KBM-7 (cell line): Measurements from ENCODE around the gene ZNF653.
"Not testable (repeated sequence)": the region's sequence is repeated elsewhere in the genome, so short reads cannot be mapped to it uniquely, and the experiment has no call there.

Experiments used
- DNase-seq: peaks from one replicate; pipeline ENCODE4 v3.0.0-alpha.2; 2015
- in situ Hi-C: fragments of 300-500 bp; cut with MboI; formaldehyde crosslinking; loops from 2 replicates; pipeline ENCODE4 v1.14.3; 2020; ENCODE audit warnings: low sequenced_read_pairs, low pct_unique_long_range_greater_than_20kb, mixed read lengths

The ZNF653 gene

DNA sequence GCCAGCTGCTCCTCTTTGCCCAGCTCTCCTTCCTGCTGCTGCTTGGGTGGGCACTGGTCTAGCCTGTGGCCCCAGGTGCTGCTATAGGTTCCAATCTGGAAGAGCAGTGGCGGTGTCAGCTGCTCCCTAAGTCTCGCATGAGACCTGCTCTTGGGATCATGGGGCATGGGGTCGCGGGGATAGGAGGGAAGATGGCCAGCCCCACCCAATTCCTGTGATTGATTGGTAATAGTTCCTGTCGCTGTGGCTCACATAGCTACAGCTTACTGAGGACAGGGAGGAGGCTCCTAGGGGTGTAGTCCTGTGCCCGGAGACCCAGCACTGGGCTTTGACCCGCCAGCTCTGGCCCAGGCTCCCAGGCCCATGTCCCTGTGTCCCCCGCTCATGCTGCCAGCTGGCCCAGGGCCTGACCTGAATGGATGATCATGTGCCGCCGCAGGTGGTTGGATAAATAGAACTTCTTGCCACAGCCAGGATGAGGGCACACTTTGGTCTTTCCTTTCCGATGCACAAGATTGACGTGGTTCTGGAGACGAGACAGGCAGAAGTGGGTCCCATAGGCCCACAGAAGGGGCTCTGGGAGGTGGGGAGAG lies 20.3 kb downstream of the ZNF653 start:
- in situ Hi-C loops, result no loop called here
- no peak for DNase-seq

DNA sequence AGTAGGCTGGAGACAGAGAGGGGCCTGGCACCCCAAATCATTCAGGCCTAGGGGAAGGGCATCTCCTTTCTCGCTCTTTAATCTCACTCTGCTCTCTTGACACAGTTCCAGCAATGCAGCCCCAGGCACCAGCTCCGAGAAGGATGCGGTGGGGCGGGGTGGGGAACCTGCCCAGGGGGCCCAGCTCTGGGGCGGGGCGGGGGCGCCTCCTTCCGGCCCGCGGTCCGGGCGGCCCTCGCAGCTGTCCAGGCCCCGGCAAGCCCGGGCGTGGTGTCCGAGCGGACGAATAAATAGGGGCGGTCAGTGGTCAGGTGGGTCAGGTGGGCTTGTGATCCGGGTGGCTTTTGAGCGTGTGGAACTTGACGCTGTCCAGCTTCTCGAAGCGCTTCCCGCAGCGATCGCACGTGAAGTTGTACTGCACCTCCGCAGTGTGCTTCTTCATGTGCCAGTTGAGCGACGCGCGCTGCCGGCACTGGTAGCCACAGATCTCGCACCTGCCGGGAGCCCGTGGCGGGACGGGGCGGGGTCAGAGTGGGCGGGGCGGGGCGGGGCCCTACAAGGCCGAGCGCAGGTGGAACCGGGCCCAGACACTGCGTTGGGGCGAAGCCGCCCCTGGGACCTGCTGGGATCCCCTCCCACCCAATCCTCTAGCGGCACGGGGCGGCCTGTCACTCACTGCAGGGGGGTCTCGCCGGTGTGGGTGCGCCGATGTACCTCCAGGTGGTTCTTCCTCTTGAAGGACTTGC lies 22.1 kb downstream of the ZNF653 start:
- in situ Hi-C loops, result no loop called here
- no peak for DNase-seq

DNA sequence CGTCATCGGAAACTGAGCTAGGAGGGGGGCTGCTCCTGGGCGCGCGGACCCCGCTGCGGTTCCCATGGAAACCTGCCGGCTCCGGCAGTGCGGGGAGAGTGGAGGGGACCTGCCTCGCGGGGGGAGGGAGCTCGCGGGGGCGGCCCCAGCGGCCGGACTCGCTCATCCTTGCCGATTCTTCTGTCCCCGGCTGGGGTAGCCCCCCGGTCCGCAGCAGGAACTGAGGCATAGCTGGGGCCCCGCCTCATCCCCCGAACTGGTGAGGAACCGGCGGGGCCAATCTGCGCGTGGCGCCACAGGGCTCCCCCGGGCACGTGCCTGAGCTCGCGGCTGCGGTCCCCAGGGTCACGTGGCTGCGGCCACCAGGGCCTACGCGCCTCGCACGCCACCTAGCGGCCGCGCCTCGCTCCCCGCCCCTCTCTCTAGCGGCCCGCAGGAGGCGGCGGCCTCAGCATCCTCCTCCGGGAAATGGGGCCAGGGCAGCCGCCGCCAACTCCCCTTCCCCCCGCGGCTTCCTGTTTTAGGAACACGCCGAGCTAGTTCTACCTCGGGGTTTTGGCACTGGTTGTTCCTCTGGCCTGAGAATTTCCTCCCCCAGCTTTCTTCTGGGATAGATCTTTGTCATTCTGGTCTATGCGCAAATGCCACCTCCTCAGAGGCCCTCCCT lies 23.1 kb downstream of the ZNF653 start:
- DNase-seq, result peak; percentile 88
- in situ Hi-C loops, result no loop called here

- no peak for DNase-seq
- in situ Hi-C loops, result no loop called here
Measured at GRCh38 chr19:11481534-11482383, 23.9 kb downstream of the ZNF653 start.

- in situ Hi-C loops, result no loop called here
- no peak for DNase-seq
Measured at GRCh38 chr19:11480715-11481533, 24.7 kb downstream of the ZNF653 start, which contains the start of gene ELAVL3. Gene ELAVL3, minus strand, starts transcription at chr19:11481046. Its CDS starts 438 bp downstream, at chr19:11480608.

DNA sequence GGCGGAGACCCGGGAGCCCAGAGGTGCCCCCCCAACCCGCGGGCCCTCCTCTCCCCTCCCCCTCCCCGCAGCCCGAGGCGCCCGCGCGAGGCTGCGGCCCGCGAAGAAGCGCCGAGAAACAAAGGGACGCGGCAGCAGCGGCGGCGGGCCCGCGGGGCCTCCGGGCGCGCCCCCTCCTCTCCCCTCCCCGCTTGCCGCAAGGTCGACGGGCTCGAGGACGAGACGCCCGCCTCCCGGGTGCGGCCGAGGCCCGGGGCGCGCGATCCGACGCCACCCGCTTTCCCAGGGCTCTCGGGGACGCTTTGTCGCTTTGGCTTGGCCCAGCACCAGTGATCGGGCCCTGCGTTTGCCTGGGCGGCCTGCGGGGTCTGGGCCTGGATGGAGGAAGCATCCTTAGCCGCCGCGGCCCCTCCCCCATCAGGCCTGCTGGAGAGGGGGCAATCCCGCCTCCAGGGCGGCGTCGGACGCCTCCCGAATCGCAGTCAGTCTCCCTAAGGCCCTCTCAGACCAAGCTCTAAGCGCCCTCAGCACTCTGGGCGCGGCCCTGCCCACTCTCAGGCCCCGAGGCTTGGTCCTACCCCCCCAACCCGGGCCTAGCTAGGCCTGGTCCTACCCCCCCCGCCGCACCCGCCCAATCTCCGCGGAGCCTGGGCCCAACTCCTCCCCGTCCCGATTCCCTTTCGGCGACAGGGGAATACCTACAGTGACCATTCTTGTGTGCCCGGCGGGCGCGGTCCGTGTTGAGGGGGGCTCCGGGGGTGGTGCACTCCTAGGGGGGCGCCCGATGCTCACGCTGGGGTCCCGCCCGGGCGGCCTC lies 25.5 kb downstream of the ZNF653 start:
- in situ Hi-C loops, result no loop called here
- no peak for DNase-seq

GRCh38 chr19:11479090-11479897 lies 26.3 kb downstream of the ZNF653 start:
- in situ Hi-C loops, result no loop called here
- no peak for DNase-seq

GRCh38 chr19:11478167-11479089 lies 27.2 kb downstream of the ZNF653 start:
- in situ Hi-C loops, result no loop called here
- DNase-seq, result no peak

DNA sequence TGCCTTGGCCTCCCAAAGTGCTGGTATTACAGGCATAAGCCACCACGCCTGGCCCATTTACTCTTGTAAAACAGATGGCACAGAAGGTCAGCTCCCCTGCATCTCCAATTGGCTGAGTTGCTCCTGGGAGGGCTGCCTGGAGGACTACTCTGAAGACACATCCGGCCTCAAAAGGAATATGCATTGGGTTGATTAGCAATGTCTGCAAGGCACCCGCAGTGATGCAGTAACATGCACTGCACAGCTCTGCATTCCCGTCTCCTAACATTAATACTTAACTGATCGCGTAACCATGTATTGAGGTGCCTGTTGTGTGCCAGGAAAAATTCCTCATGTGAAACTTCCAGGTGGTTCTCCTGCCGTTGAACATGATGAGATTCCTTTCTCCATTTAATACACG lies 29.8 kb downstream of the ZNF653 start:
- no peak for DNase-seq

DNA sequence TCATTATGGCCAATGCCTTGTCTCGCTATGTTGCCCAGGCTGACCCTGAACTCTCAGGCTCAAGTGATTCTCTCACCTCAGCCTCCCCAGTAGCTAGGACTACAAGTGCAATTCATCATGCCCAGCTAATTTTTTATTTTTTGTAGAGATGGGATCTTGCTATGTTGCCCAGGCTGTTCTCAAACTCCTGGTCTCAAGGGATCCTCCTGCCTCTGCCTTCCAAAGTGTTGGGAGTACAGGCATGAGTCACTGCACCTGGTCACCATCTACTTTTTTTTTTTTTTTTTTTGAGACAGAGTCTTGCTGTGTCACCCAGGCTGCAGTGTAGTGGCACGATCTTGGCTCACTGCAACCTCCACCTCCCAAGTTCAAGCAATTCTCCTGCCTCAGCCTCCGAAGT lies 30.3 kb downstream of the ZNF653 start:
- DNase-seq, in situ Hi-C loops: not testable (repeated sequence)

More for the DNA sequence above, 29.8 kb downstream of the ZNF653 start:
- in situ Hi-C loops, result no loop called here

DNA sequence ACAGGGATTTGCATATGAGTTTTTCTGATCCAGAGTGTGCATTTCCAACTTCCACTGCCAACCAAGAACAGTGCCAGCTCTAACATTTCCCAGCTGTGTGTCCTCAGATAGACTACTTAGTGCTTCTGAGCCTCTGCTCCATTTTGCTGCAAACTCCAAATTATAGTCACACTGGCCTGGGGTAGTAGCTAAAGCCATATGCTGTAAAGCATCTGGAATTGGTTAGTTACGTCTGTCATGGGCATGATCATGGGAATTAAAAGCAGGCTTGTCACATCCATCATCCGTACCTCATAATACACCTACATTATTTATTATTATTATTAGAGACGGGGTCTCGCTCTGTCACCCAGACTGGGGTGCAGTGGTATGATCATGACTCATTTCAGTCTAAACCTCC lies 31.9 kb downstream of the ZNF653 start:
- in situ Hi-C loops, result no loop called here
- no peak for DNase-seq

- in situ Hi-C loops, DNase-seq: not testable (repeated sequence)
Measured at GRCh38 chr19:11468266-11468845, 37.3 kb downstream of the ZNF653 start.

DNA sequence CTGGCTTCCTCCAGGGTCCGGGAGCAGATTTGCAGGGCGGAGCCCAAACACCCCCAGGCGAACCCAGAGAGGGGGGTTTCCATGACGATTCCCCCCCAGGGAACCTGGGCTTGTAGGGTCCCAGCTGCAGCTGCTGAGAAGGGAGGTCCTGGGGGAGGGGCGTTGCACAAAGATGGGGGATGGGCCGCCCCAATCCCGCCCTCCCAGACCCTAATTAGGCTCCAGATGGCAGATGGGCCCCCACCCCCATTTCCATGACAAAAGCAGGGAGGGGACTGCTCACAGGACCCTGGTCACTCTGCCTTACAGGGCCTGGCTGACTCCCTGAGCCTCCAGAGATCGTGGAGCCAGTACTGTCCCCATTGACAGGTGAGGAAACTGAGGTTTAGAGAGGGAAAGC lies 40.0 kb downstream of the ZNF653 start:
- DNase-seq, result no peak
- in situ Hi-C loops, result no loop called here

DNA sequence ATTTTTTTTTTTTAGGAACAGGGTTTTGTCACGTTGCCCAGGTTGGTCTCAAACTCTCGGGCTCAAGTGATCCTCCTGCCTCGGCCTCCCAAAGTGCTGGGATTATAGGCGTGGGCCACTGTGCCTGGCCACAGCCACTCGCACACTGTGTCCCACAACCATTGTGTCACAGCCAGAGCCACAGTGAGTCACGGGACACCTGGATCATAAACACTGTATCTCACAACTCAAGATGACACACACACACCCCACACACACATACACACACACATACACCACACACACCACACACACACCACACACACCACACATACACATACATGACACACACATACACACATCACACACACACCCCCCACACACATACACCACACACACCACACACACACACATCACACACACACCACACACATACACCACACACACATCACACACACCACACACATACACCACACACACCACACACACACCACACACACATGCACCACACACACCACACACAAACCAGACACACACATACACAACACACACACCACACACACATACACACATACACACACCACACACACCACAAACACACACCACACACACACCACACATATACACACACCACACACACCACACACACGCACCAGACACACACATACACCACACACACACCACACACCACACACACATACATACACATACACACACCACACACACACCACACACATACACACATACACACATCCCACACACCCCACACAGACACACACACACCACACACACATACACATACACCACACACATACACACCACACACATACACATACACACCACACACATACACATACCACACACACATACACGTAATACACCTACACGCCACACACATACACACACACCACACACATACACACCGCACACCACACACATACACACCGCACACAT lies 41.0 kb downstream of the ZNF653 start:
- no peak for DNase-seq
- in situ Hi-C loops, result no loop called here

DNA sequence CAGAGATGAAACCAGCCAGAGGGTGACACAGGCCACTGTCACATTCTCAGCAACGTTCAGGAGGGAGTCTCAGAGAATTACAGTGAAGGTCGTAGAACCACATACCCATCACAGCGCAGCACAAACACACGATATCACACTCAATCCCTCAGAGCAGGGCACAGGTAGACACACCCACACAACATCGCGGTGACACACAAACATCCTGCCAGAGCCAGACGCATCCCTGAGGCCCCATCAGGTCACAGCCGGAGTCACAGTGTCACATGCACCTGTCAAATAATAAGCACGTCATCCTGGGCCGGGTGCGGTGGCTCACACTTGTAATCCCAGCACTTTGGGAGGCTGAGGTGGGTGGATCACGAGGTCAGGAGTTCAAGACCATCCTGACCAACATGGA lies 42.2 kb downstream of the ZNF653 start:
- no peak for DNase-seq
- in situ Hi-C loops, result no loop called here
